Measurements from ENCODE around the gene CHTOP.

- TF ChIP-seq ATF2 (IDR thresholded peaks at IDR 0.05; ENCODE audit: low read length) (no peak), POLR2AphosphoS5 (IDR thresholded peaks at IDR 0.05; ENCODE audit: low read depth, low read length) (no peak), CTCF (IDR thresholded peaks at IDR 0.05; ENCODE audit: control extremely low read depth in 1 of 3, insufficient read depth in 1 of 3, low read depth in 1 of 3, low read length in 3 of 3) (no peak), TAF1 (IDR thresholded peaks at IDR 0.05; ENCODE audit: low read depth, low read length) (no peak), USF2 (IDR thresholded peaks at IDR 0.05; ENCODE audit: low read length) (no peak), ATF3 (IDR thresholded peaks at IDR 0.05; ENCODE audit: insufficient read depth, low read depth, low read length) (no peak), NRF1 (IDR thresholded peaks at IDR 0.05; ENCODE audit: low read depth, low read length) (no peak), TBP (IDR thresholded peaks at IDR 0.05; ENCODE audit: low read depth, low read length) (no peak), SP2 (IDR thresholded peaks at IDR 0.05; ENCODE audit: low read length) (no peak), KDM4A (IDR thresholded peaks at IDR 0.05; ENCODE audit: low read depth, low read length, severe bottlenecking) (no peak), SRF (IDR thresholded peaks at IDR 0.05; ENCODE audit: low read depth, low read length) (no peak), HDAC2 (IDR thresholded peaks at IDR 0.05; ENCODE audit: borderline replicate concordance in 1 of 2, low read depth in 2 of 2, low read length in 2 of 2) (no peak), KDM5A (IDR thresholded peaks at IDR 0.05; ENCODE audit: low read length) (no peak)
Observed at GRCh38 chr1:153683854-153684253, 50.0 kb downstream of the CHTOP start.
